ENCODE results near the gene TM4SF20. TPM values are rescaled to one million over a fixed set of nuclear protein-coding genes. Genes with fewer than 3 reads are reported as not detected.

The TM4SF20 gene
- total and polyA plus RNA-seq, 2 donors (not counting 1 experiment from before 2014, with no cell fraction given), result 1.3 TPM; not detected in 1

DNA sequence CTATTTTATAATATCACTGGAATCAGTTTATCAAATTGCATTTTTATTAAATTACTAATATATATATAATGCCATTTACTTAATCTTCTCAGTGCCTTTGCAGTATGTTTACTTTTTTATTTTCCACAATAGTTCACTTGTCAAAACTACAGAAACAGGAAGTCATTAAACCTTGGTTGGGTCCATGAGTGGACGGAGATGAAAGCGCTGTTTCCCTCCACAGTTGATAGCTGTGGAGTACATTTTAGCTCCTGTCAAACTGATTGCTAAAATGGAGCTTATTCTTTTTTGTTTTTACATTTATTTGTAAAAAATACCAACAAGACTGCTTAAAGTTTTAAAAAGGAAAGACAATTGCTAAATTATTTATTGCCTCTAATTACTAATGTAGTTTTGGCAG, 34.9 kb downstream of the TM4SF20 start:
- H3K4me1 ChIP-seq (ENCODE audit: control insufficient read depth, extremely low read depth, insufficient read depth, low read length), result no peaks in the 10 kb centered on the region
- no peaks in the 10 kb centered on the region for H3K27me3 ChIP-seq (ENCODE audit: control insufficient read depth, insufficient read depth, low read length)
- no peaks in the 10 kb centered on the region for H4K20me1 ChIP-seq (ENCODE audit: control insufficient read depth, extremely low read depth, insufficient read depth, low read length)
- H3K36me3 ChIP-seq (ENCODE audit: control insufficient read depth, insufficient read depth, low read length), result peaks cover 5% of the 10 kb centered on the region
- no peak for DNase-seq (ENCODE audit: low read depth in 2 of 2)
- H3K4me3 ChIP-seq (replicated peaks in 1 of 4; ENCODE audit: control extremely low read depth in 1 of 4, insufficient read depth in 1 of 4, low read depth in 3 of 4, low read length in 4 of 4), result no peak overlapping the region
- H3K27ac ChIP-seq (ENCODE audit: insufficient read depth, low read length), result no peak overlapping the region
- no peak overlapping the region for H3K9ac ChIP-seq (ENCODE audit: insufficient read depth, low read length)
- TF ChIP-seq EZH2 (IDR thresholded peaks at IDR 0.05; ENCODE audit: low read length, missing control alignments) (no peak), CTCF (conservative IDR thresholded peaks at IDR 0.05 in 1 of 2, IDR thresholded peaks at IDR 0.05 in 1 of 2; ENCODE audit: low read depth in 1 of 2, low read length in 2 of 2) (no peak)
- H3K4me2 ChIP-seq (ENCODE audit: extremely low read depth, insufficient read depth, low read length), result no peak overlapping the region
- no peaks in the 10 kb centered on the region for H3K9me3 ChIP-seq (ENCODE audit: control insufficient read depth, insufficient read depth, low read depth, low read length)
- H2AFZ ChIP-seq (ENCODE audit: low read length), result no peak overlapping the region
- H3K79me2 ChIP-seq (ENCODE audit: control insufficient read depth, insufficient read depth, low read length), result no peaks in the 10 kb centered on the region

- Histone ChIP-seq H3K9ac (ENCODE audit: insufficient read depth, low read length) (no peak overlapping the region), H3K79me2 (ENCODE audit: control insufficient read depth, insufficient read depth, low read length) (no peaks in the 10 kb centered on the region)
Measured at GRCh38 chr2:227341553-227341952, 37.6 kb downstream of the TM4SF20 start.

GRCh38 chr2:227340106-227340505, 39.0 kb downstream of the TM4SF20 start:
- Histone ChIP-seq H3K9me3 (ENCODE audit: control insufficient read depth, insufficient read depth, low read depth, low read length) (no peaks in the 10 kb centered on the region), H3K4me1 (ENCODE audit: control insufficient read depth, extremely low read depth, insufficient read depth, low read length) (no peaks in the 10 kb centered on the region), H3K79me2 (ENCODE audit: control insufficient read depth, insufficient read depth, low read length) (no peaks in the 10 kb centered on the region), H4K20me1 (ENCODE audit: control insufficient read depth, extremely low read depth, insufficient read depth, low read length) (no peaks in the 10 kb centered on the region), H3K4me2 (ENCODE audit: extremely low read depth, insufficient read depth, low read length) (no peak overlapping the region), H3K27me3 (ENCODE audit: control insufficient read depth, insufficient read depth, low read length) (no peaks in the 10 kb centered on the region), H3K27ac (ENCODE audit: insufficient read depth, low read length) (no peak overlapping the region), H3K9ac (ENCODE audit: insufficient read depth, low read length) (no peak overlapping the region), H3K4me3 (replicated peaks in 1 of 4; ENCODE audit: control extremely low read depth in 1 of 4, insufficient read depth in 1 of 4, low read depth in 3 of 4, low read length in 4 of 4) (no peak overlapping the region), H2AFZ (ENCODE audit: low read length) (no peak overlapping the region), H3K36me3 (ENCODE audit: control insufficient read depth, insufficient read depth, low read length) (peaks cover 2% of the 10 kb centered on the region)
- TF ChIP-seq EZH2 (IDR thresholded peaks at IDR 0.05; ENCODE audit: low read length, missing control alignments) (no peak), CTCF (conservative IDR thresholded peaks at IDR 0.05 in 1 of 2, IDR thresholded peaks at IDR 0.05 in 1 of 2; ENCODE audit: low read depth in 1 of 2, low read length in 2 of 2) (no peak)
- DNase-seq (ENCODE audit: low read depth in 2 of 2), result no peak

More at GRCh38 chr2:227341553-227341952, 37.6 kb downstream of the TM4SF20 start:
- H3K4me2 ChIP-seq (ENCODE audit: extremely low read depth, insufficient read depth, low read length), result no peak overlapping the region
- H3K27me3 ChIP-seq (ENCODE audit: control insufficient read depth, insufficient read depth, low read length), result no peaks in the 10 kb centered on the region
- no peak overlapping the region for H3K4me3 ChIP-seq (replicated peaks in 1 of 4; ENCODE audit: control extremely low read depth in 1 of 4, insufficient read depth in 1 of 4, low read depth in 3 of 4, low read length in 4 of 4)
- no peaks in the 10 kb centered on the region for H3K4me1 ChIP-seq (ENCODE audit: control insufficient read depth, extremely low read depth, insufficient read depth, low read length)
- no peak overlapping the region for H2AFZ ChIP-seq (ENCODE audit: low read length)
- no peak for TF ChIP-seq EZH2 (IDR thresholded peaks at IDR 0.05; ENCODE audit: low read length, missing control alignments)
- TF ChIP-seq CTCF (conservative IDR thresholded peaks at IDR 0.05 in 1 of 2, IDR thresholded peaks at IDR 0.05 in 1 of 2; ENCODE audit: low read depth in 1 of 2, low read length in 2 of 2), result no peak
- no peak for DNase-seq (ENCODE audit: low read depth in 2 of 2)
- H3K27ac ChIP-seq (ENCODE audit: insufficient read depth, low read length), result no peak overlapping the region
- peaks cover 4% of the 10 kb centered on the region for H3K36me3 ChIP-seq (ENCODE audit: control insufficient read depth, insufficient read depth, low read length)
- no peaks in the 10 kb centered on the region for H3K9me3 ChIP-seq (ENCODE audit: control insufficient read depth, insufficient read depth, low read depth, low read length)
- no peaks in the 10 kb centered on the region for H4K20me1 ChIP-seq (ENCODE audit: control insufficient read depth, extremely low read depth, insufficient read depth, low read length)
